HG03354 (cell line): ENCODE measurements around the gene RRP8.

Experiments used
- ATAC-seq: cut with Tn5 transposase; IDR thresholded peaks from one replicate; pipeline ENCODE4 v1.9.1; 2021; ENCODE audit warnings: mild to moderate bottlenecking; ENCODE audit not compliant: unreplicated experiment, poor library complexity, severe bottlenecking

Gene RRP8

DNA sequence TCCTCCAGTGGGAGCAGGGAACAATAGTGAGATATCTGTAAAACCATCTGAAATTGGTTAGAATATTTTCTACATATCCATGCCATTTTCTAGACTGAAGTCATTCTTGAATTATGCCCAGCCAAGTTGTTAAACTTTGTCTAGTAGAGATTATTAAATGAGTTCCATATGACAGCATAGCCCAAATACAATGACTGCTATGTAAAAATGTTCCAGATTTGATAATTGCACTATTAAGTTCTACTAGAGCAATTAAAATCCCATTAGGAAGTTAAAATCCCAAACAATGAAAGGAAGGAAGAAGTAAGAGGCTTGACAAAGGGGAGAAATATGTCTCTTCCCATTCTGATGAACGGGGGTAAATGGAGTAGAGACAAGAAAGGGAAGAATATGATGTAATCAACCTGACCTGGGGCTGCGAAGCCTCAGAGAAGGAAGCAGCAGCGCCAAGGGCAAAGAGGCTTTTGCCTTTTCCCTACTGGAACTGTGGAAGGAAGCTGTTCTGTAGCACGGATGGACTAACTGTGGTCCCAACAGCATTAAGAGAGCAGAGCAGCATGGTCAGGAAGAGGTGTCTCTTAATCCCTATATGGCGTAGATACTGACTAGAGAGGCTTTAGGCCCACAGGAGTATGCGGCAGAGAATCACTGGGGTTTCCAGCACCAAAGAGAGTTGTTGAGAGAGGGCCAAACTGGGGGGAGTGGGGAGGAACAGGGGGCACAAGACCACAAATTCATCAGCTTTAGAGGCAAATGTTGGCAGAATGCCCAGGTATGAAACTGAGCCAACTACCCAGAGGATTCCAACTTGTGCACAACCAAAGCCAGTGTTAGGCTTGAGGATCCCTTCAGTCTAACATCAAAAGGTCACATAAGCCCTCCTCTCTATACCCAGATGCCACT is 26.7 kb downstream of the RRP8 start:
- no peak for ATAC-seq

DNA sequence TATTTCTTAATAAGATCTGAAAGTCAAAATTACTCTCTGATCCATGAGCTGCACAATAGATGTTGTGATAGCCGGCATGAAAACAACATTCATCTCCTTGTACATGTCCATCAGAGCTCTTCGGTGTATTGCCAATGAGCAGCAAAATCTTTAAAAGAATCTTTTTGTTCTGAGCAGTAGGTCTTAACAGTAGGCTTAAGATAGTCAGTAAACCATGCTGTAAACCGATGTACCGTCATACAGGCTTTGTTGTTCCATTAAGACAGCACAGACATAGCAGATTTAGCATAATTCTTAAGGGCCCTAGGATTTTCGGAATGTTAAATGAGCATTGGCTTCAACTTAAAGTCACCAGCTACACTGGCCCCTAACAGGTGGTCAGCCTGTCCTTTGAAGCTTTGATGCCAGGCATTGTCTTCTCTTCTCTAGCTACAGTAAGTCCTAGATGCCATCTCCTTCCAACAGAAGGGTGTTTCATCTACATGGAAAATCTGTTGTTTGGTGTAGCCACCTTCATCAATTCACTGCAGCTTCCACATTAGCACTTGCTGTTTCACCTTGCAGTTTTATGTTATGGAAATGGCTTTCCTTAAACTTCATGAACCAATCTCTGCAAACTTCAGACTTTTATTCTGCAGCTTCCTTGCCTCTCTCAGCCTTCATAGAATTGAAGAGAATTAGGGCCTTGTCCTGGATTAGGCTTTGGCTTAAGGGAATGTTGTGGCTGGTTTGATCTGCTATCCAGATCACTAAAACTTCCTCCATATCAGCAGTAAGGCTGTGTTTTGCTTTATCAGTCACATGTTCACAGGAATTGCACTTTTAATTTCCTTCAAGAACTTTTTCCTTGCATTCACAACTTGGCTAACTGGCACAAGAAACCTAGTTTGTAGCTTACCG is 28.4 kb downstream of the RRP8 start:
- ATAC-seq = no peak

DNA sequence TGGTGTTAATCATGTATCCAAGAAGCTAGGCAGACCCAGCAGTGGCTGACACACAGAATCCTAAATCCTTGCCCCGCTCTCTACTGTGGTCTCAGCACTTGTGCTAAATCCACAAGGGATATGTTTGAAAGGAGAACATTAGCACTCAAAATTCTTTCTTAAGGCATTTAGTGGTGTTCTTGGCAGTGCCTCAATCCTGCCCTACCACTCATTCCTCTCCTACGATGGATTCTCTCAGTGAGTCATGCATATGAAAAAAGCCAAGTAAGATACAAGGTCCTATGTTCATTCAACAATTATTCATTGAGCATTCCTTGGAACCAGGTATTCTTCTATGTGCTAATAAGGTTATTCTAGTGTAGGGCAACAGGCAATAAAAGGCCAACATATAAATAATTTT is 31.2 kb downstream of the RRP8 start:
- ATAC-seq = no peak

DNA sequence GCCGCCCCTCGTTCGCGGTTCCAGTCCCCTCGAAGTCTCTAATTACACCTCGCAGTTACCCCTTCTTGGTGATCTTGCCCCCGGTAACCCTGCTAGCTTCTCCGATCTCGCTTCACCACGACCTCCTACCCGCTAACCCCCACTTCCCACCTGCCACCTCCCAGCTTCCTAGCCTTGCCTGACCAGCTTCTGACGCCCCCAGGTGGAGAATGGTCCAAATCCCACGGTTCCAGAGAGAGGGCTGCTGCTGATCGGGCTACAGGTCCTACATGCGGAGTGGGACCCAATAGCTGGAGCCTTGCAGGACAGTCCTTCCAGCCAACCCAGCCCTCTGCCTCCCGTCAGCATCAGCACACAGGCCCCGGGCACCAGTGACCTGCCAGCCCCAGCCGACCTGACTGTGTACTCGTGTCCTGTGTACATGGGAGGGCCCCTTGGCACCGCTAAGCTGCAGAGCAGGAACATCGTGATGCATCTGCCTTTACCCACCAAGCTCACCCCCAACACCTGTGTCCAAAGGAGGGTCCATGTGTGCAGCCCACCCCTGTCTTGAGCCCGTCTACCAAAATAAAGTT is 31.9 kb downstream of the RRP8 start:
- no peak for ATAC-seq

DNA sequence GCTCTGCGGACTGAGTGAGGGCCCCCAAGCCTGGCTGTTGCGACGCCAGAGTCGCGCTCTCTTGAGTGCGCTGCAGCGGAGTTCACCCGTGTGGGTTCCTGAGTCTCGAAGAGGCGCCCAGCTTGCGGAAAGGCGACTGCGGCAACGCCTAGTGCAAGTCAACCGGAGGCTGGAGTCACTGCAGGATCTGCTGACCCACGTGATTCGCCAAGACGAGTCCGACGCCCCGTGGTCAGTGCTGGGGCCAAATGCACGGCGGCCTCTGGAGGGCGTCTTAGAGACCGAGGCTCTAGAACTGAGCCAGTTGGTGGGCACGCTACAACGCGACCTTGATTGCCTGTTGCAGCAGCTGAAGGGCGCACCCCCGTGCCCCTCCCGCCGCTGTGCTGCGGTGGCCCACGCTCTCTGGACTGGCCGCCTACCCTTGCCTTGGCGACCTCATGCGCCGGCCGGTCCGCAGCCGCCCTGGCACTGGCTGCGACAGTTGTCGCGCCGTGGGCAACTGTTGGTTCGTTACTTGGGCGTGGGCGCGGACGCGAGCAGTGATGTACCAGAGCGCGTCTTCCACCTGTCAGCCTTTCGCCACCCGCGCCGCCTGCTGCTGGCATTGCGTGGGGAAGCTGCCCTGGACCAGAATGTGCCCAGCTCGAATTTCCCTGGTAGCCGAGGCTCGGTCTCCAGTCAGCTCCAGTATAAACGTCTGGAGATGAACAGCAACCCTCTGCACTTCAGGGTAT is 32.6 kb downstream of the RRP8 start:
- no peak for ATAC-seq

DNA sequence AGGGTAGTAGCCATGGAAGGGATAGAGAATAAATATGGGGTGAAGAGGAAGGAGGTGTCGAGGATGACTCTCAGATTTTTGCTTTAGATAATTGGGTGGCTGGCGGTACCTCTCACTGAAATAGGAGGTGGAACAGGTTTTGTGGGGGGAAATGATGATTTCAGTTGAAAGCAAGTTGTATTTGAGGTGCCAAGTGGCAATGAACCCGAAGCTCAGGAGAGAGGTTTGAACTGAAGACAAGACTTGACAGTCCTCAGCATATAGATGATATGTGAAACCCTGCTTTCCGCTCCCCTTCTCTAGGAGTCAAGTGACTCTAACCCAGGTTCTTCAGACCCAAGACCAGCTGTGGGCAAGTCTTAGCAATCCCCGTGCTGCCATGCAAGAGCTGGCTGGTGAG is 33.7 kb downstream of the RRP8 start:
- no peak for ATAC-seq

DNA sequence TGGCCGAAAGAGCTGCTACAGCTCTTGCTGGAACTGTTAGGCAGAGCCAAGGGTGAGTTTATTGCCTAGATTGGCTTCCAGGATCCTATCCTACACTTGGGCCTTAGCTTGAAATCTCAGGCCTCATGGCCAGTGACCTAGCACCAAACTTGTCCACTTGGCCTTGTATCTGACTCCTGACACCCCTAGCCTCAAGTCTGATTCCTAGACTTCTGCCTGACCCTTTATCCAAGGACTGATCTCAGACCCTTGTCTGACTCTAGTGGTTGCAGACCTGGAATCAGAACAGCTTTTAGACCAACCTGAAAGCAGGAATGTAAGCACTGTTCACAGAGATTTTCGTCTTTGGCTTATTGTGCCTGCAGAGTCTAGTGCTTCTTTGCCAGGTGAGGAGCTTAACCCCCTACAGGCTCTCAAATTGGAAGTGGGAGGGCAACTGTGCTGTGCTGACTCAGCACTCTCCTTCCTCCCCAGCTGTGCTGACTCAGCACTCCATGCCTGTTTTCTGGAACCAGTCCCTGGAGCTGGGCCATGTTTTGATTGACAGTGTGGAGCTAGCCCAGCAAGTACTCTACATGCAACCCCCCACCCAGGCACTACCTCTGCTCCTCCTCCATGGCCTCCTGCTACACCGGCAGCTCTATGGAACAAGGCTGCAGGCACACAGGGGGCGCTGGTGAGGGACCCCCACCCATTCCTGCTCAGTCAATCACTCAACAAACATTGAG is 35.1 kb downstream of the RRP8 start:
- ATAC-seq = no peak

DNA sequence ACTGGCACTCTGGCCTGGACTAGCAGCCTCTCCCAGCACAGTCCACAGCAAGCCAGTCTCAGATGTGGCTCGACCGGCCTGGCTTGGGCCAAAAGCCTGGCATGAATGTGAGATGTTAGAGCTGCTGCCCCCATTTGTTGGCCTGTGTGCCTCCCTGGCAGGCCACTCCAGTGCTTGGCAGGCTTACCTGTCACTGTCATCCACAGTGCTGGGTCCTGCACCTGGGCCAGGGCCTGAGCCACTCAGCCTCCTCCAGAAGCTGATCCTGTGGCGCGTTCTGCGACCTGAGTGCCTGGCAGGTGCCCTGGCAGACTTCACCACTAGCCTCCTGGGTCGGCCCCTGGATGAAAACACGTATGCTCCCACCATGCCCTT is 36.1 kb downstream of the RRP8 start:
- no peak for ATAC-seq

DNA sequence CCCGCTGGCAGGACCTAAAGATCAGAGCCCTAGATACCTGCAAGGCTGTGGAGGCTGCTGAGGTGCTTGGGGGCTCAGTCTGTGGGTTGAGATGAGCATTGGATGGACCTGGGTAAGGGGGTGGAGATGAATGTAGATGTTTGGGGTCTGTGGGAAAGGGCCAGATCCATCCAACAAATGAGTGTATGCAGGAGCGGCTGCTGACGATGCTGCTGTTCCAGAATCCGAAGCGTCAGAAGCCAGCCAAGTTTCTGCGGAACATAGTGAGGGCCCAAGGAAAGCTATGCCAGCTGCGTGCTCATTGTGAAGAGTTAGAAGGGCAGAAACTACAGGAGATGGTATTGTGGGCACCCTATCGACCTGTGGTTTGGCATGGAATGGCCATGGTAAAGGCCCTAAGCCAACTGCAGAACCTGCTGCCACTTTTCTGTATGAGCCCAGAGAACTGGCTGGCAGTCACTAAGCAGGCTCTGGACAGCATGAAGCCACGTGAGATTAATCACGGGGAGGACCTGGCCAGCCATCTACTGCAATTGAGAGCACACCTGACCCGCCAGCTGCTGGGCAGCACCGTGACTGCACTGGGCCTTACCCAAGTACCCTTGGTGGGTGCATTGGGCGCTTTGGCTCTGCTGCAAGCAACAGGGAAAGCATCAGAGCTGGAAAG is 36.6 kb downstream of the RRP8 start:
- no peak for ATAC-seq

DNA sequence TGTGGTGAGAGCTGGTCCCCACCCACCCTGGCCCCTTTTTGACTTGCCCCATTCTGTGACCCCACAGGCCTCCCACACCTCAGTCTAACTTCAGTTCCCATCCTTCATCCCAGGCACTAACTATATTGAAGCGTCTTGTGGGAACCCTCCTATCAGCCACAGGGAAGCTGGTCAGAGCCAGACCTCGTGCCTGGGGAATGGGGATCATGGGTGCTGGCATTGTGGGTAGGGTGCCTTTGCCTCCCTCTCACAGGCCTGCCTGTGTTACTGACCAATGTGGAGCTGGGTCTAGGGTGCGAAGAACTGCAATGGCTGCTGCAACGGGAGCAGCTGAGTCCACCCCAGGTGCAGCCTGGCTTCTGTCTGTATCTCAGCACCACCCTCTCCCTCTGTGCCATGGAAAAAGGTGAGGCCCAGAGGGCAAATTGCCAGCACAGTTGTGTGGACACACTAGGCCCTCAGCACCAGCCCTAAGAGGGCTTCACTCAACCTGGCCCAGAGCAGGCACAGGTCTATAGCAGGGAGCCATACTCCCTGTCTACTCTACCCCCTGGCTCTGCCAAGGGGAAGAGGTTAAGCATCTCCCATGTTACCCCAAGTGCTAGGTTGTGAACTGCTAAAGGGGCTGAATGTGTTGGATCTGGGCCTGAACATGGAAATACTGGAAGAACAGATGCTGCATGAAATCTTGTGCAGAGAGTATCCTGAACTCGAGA is 37.3 kb downstream of the RRP8 start:
- no peak for ATAC-seq

DNA sequence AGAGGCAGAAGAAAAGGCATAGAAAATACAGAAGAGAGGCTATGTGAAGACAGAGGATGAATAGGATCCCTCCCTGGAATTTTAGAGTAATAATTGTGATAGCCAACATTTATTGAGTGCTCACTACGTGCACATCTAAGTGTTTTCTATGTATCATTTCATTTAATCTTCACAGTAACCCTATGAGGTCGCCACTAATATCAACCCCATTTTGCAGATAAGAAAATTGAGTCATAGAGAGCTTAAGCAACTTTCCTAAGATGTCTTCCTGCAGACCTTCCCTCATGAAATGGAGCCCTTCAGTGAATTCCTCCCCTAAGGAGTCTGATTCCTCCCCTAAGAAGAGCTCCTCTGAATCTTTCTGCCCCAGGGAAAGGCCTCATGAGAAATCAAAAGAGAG is 38.1 kb downstream of the RRP8 start:
- no peak for ATAC-seq

DNA sequence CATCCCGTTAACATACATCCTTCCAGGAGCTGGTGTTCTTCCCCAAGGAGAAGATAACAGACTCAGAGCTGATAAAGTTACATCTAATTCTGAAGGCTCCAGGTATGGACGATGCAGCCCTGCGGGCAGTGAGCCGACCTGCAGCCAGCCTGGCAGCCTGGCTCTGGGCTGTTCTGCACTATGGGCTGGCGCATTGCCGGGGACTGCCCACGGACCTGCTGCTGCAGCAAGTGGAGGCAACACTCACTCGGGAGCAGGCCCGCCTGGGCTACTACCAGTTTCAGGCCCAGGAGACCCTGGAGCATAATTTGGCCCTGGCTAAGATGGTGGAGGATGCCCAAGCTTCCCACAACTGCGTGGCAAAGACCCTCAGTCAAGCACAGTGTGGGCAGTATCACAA is 39.7 kb downstream of the RRP8 start:
- ATAC-seq = no peak

DNA sequence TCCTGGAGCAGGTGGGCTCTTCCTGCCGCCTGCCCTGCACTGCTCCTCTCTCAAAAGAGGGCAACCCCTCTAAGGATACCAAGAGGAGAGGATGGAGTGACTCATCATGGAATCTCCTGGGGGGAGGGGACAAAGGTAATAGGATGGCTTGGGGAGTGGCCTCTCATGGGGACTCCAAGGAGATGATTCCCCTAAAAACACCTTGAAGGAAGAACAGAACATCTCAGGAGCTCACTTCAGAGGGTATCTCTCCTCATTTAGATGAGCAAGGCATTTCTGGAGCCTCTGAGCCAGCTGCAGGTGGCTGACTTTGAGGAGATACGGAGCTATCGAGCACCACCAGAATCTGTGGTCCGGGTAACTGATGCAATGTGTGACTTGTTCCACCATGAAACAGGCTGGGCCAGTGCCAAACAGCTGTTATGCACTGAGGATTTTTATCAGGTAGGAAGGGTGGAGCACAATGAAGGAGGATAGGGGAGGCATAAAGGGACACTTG is 40.2 kb downstream of the RRP8 start:
- no peak for ATAC-seq

DNA sequence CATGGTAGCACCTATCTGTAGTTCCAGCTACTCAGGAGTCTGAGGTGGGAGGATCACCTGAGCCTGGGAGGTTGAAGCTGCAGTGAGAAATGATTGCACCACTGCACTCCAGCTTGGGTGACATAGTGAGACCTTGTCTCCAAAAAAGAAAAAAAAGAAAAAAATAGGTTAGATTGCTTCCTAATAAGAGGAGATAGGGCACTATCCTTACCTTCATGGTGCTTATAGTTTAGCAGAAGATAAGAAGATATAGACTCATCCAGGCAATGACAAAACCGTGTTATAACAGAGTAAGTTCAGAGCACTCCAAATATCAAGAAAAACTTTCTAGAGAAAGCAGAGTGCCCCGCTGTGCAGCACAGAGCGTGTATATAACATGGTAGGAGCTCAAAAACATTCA is 42.1 kb downstream of the RRP8 start:
- ATAC-seq = no peak

DNA sequence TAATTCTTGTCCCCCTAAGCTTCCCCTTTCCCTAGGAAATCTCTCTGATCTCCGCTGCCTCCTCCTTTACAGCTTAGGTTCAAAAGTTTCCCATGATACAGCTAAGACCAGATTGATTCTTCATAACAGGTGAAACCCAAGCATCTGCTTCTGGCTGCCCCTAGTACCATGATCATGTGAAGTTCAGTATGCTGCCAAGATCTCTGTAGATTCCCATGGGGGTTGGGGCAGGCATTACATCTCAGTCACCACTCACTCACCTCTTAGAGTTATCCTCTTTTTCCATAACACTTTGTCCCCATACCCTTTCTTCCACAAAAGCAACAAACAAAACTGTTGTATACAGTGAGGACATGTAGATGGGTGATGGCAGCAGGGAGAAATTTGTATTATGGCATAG is 44.0 kb downstream of the RRP8 start:
- no peak for ATAC-seq

DNA sequence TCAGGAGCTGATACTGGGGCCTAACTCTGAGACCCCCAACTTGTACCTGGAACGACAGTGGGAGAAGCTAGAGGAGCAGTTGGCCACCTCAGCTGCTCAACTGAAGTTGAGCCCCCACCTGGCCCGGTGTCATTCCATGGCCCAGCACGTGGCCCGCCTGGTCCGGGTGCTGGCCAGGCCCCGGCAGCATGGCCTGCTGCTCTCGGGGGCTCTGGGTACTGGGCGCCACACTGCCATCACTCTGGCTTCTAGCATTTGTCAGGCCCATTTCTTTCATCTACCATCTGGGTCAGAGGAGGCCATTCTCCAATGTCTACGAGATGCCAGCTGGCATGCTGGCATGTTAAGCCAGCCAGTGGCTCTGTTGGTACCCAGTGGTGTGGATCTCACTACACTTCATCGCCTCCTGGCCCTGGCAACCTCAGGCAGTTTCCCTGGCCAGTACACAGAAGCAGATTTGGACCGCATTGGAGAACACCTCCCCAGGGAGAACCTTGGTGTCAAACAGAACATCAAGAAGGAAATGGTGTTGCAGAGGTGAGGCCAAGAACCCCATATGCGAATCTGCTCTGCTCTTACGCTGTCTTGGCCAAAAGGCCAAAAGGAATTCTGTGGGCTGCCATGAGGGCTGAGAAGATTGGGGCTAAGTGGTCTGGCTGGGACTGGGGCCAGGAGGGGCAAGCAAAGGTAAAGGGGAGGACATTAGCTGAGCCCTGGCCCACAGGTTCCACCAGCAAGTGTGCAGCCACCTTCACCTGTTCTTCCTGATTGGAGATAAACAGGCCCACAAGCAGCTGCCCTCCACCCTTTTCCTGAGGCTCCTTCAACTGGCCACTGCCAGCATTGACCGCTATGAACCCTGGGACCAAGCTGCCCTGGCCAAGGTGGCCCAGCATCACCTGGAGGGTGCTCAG is 45.4 kb downstream of the RRP8 start:
- ATAC-seq = no peak

DNA sequence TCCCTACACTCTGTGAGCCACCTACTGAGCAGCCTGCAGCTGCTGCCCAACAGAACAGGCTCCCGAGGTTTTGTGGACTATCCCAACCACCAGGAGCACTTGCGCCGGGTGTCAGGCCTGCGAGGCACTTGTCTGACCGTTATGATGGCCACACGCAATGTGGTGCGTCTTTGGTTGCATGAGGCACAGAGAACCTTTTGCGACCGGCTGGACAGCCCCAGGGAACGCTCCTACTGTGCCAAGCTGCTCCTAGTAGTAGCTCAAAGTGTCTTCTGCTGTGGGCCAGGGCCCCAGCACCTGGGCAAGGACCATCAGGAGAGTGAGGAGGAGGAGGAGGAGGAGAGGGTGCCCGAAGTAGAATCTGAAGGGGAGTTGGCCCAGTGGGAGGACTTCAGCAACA is 46.4 kb downstream of the RRP8 start:
- no peak for ATAC-seq
